Endothelial cell (in vitro differentiated cells): ENCODE data around the gene KLHL30. TPM values are rescaled to one million over a fixed set of nuclear protein-coding genes. Genes with fewer than 3 reads are reported as not detected.
"Not testable (repeated sequence)": the region's sequence is repeated elsewhere in the genome, so short reads cannot be mapped to it uniquely, and the experiment has no call there.

Experiments
- DNase-seq: peaks from one replicate; pipeline ENCODE4 v3.0.0; 2021; ENCODE audit warnings: low spot score
- H3K27ac Mint-ChIP-seq: one replicate; pipeline ENCODE4 v1.8.0; 2021; ENCODE audit warnings: mixed read lengths, inconsistent platforms; ENCODE audit not compliant: unreplicated experiment
- H3K27me3 Mint-ChIP-seq: one replicate; pipeline ENCODE4 v1.8.0; 2021; ENCODE audit warnings: mild to moderate bottlenecking, moderate library complexity, mixed read lengths, inconsistent platforms; ENCODE audit not compliant: unreplicated experiment
- H3K36me3 Mint-ChIP-seq: one replicate; pipeline ENCODE4 v1.8.0; 2021; ENCODE audit warnings: mild to moderate bottlenecking, low read depth, mixed read lengths, inconsistent platforms; ENCODE audit not compliant: unreplicated experiment
- H3K4me1 Mint-ChIP-seq: one replicate; pipeline ENCODE4 v1.8.0; 2021; ENCODE audit warnings: mild to moderate bottlenecking, mixed read lengths, inconsistent platforms; ENCODE audit not compliant: unreplicated experiment
- H3K4me3 Mint-ChIP-seq: one replicate; pipeline ENCODE4 v1.8.0; 2021; ENCODE audit warnings: mild to moderate bottlenecking, mixed read lengths, inconsistent platforms; ENCODE audit not compliant: unreplicated experiment
- H3K9me3 Mint-ChIP-seq: one replicate; pipeline ENCODE4 v1.8.0; 2021; ENCODE audit warnings: mixed read lengths, inconsistent platforms; ENCODE audit not compliant: unreplicated experiment
- CTCF ChIP-seq: fragments of 200-600 bp; sonication (generic); IDR thresholded peaks from one replicate; pipeline ENCODE4 v1.5.0; 2021; ENCODE audit warnings: antibody characterized with exemption; ENCODE audit not compliant: unreplicated experiment
- total RNA-seq: library from RNA; stranded (reverse); fragmentation: NEBNext Ultra II Directional; extraction: Animal tissue kit (Norgen Biotek cat#: 25700); gene quantifications from one replicate; pipeline ENCODE4 v1.2.1, GENCODE V29; 2021; ENCODE audit not compliant: unreplicated experiment

Gene KLHL30
- total RNA-seq, 1 donor from 2014 or later = not detected

GRCh38 chr2:238113611-238114010 lies 24.9 kb upstream of the KLHL30 start:
- no peaks in the 10 kb centered on the region for H3K36me3 Mint-ChIP-seq
- H3K27ac Mint-ChIP-seq = no peak overlapping the region
- H3K4me1 Mint-ChIP-seq = no peaks in the 10 kb centered on the region
- H3K9me3 Mint-ChIP-seq = peaks cover 6% of the 10 kb centered on the region
- no peak overlapping the region for H3K4me3 Mint-ChIP-seq
- DNase-seq = no peak
- TF ChIP-seq CTCF = no peak
- H3K27me3 Mint-ChIP-seq = peaks cover 9% of the 10 kb centered on the region

DNA sequence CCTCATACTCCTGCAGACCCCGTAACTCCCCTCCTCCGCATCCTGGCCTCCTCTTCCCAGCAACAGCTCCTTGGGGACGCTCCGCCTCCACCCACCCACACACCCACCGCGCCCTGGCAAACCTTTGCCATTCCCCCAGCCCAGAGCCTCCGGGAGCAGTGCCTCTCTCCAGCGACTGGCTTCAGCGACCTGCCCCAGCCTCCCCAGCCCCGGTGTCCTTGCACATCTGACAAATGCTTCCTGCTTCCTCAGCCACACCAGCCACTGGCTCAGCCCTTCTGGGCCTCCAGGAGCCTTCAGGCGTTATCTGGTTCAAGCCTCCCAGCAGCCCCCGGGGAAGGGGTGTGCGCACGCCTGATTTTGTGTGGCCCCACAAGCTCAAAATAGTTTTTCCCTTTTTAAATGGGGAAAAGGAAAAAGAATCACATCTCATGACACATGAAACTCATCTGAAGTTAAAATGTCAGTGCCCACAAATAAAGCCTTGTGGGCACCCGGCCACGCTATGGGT lies 24.1 kb upstream of the KLHL30 start:
- no peak for DNase-seq
- Mint-ChIP-seq H3K27me3 (peaks cover 9% of the 10 kb centered on the region), H3K27ac (no peak overlapping the region), H3K9me3 (peaks cover 6% of the 10 kb centered on the region), H3K4me3 (no peak overlapping the region), H3K4me1 (no peaks in the 10 kb centered on the region), H3K36me3 (no peaks in the 10 kb centered on the region)
- no peak for TF ChIP-seq CTCF

GRCh38 chr2:238114851-238115660 lies 23.4 kb upstream of the KLHL30 start:
- no peak for DNase-seq
- Mint-ChIP-seq H3K9me3 (peaks cover 6% of the 10 kb centered on the region), H3K27ac (no peak overlapping the region), H3K4me1 (no peaks in the 10 kb centered on the region), H3K4me3 (no peak overlapping the region), H3K36me3 (no peaks in the 10 kb centered on the region), H3K27me3 (peaks cover 8% of the 10 kb centered on the region)
- no peak for TF ChIP-seq CTCF

GRCh38 chr2:238115709-238116108 lies 22.8 kb upstream of the KLHL30 start:
- not testable (repeated sequence) for H3K27me3 Mint-ChIP-seq, H3K27ac Mint-ChIP-seq, H3K4me1 Mint-ChIP-seq, H3K4me3 Mint-ChIP-seq, H3K9me3 Mint-ChIP-seq, DNase-seq, H3K36me3 Mint-ChIP-seq

- Mint-ChIP-seq H3K36me3 (no peaks in the 10 kb centered on the region), H3K4me3 (no peak overlapping the region), H3K9me3 (peaks cover 6% of the 10 kb centered on the region), H3K4me1 (no peaks in the 10 kb centered on the region), H3K27ac (no peak overlapping the region), H3K27me3 (peaks cover 8% of the 10 kb centered on the region)
- TF ChIP-seq CTCF = no peak
- no peak for DNase-seq
Measured at GRCh38 chr2:238116298-238117198, 21.9 kb upstream of the KLHL30 start.
